Upper lobe of left lung (tissue), 6 donors: ENCODE measurements around the gene ACY1. TPM values are rescaled to one million over a fixed set of nuclear protein-coding genes. Genes with fewer than 3 reads are reported as not detected.

Experiments
- ATAC-seq, 2 donors: fragments of 200-7000 bp; cut with Tn5 transposase; one replicate each; pipeline ENCODE4 v1.9.1; 2022; ENCODE audit warnings: mild to moderate bottlenecking in 2 of 2, moderate library complexity in 2 of 2; ENCODE audit not compliant: low FRiP score in 2 of 2
- DNase-seq, 2 donors: peaks; one replicate each; pipeline ENCODE4 v3.0.0-alpha.2; 2019 to 2020
- H3K27ac ChIP-seq, 4 donors: fragments of 200-600 bp; sonication (generic); one replicate each; pipeline ENCODE4 v1.5.1; 2016 to 2019
- H3K27me3 ChIP-seq, 4 donors: fragments of 200-600 bp; sonication (generic); one replicate each; pipeline ENCODE4 v1.5.1; 2017 to 2019
- H3K36me3 ChIP-seq, 4 donors: fragments of 200-600 bp; sonication (generic); one replicate each; pipeline ENCODE4 v1.5.1; 2016 to 2019
- H3K4me1 ChIP-seq, 4 donors: fragments of 200-600 bp; sonication (generic); one replicate each; pipeline ENCODE4 v1.5.1; 2018 to 2019
- H3K4me3 ChIP-seq, 4 donors: fragments of 200-600 bp; sonication (generic); one replicate each; pipeline ENCODE4 v1.5.1; 2017 to 2019; ENCODE audit warnings: mild to moderate bottlenecking in 2 of 4, moderate library complexity in 1 of 4
- H3K9me3 ChIP-seq, 4 donors: fragments of 200-600 bp; sonication (generic); one replicate each; pipeline ENCODE4 v1.5.1; 2018 to 2019
- EP300 ChIP-seq, 4 donors: sonication (generic); formaldehyde crosslinking; IDR thresholded peaks; one replicate each; pipeline ENCODE4 v1.5.1; 2017; ENCODE audit warnings: antibody characterized with exemption in 4 of 4, control low read depth in 2 of 4
- POLR2A ChIP-seq, 4 donors: fragments of 450-650 bp; IDR thresholded peaks; one replicate each; pipeline ENCODE4 v1.5.1; 2016 to 2017; ENCODE audit warnings: antibody characterized with exemption in 4 of 4, mild to moderate bottlenecking in 2 of 4
- POLR2AphosphoS5 ChIP-seq, 2 donors: sonication (generic); formaldehyde crosslinking; IDR thresholded peaks; one replicate each; pipeline ENCODE4 v1.5.1; 2017; ENCODE audit warnings: antibody characterized with exemption in 2 of 2
- WGBS, 2 donors: methylation state at CpG; one replicate each; pipeline ENCODE4 v1.1.5; 2017 to 2018; 5-methylcytosine and 5-hydroxymethylcytosine counted together
- total RNA-seq, 6 donors: library from RNA; depleted of rRNA in 4 of 6; stranded (reverse); fragments of >200 nt in 4 of 6; gene quantifications; one replicate each; pipeline versions ENCODE4 v1.1.0 to v1.2.1, GENCODE V29; 2016 to 2021
- TF ChIP-seq, protein P1 (sequence below), 6 experiments: fragments of 450-650 bp in 4 of 6; fragments of 200-600 bp in 2 of 6; sonication (generic) in 2 of 6; IDR thresholded peaks; one replicate each; pipeline ENCODE4 v1.5.1; 2016 to 2019; ENCODE audit warnings: antibody characterized with exemption in 6 of 6
- donor health status: DM: no; HTN: no; CAD: no; lungs with moderate emphysema.
- donor health status: DM: no; HTN: yes; CAD: no; lungs with severe emphysema.

ACY1 gene
- total RNA-seq, 6 donors from 2014 or later, result 17.4 to 65.0 (median 35.9) TPM

- TF ChIP-seq, protein P1, sequence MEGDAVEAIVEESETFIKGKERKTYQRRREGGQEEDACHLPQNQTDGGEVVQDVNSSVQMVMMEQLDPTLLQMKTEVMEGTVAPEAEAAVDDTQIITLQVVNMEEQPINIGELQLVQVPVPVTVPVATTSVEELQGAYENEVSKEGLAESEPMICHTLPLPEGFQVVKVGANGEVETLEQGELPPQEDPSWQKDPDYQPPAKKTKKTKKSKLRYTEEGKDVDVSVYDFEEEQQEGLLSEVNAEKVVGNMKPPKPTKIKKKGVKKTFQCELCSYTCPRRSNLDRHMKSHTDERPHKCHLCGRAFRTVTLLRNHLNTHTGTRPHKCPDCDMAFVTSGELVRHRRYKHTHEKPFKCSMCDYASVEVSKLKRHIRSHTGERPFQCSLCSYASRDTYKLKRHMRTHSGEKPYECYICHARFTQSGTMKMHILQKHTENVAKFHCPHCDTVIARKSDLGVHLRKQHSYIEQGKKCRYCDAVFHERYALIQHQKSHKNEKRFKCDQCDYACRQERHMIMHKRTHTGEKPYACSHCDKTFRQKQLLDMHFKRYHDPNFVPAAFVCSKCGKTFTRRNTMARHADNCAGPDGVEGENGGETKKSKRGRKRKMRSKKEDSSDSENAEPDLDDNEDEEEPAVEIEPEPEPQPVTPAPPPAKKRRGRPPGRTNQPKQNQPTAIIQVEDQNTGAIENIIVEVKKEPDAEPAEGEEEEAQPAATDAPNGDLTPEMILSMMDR (IDR thresholded peaks at IDR 0.05), result no peak
- no peak for TF ChIP-seq POLR2A (IDR thresholded peaks at IDR 0.05)
- no peak for TF ChIP-seq POLR2AphosphoS5 (IDR thresholded peaks at IDR 0.05)
- no peak for TF ChIP-seq EP300 (IDR thresholded peaks at IDR 0.05)
- peaks cover 15 to 30% (median 21%) of the 10 kb centered on the region in 4 donors for H3K4me1 ChIP-seq
- ATAC-seq, result no peak
- no peak overlapping the region for H3K4me3 ChIP-seq
- no peaks in the 10 kb centered on the region for H3K27me3 ChIP-seq
- no peaks in the 10 kb centered on the region for H3K9me3 ChIP-seq
- no peaks in the 10 kb centered on the region for H3K36me3 ChIP-seq
- no peak for DNase-seq
- WGBS, 2 donors, result 87% methylated on average over 6 of the region's 6 CpGs; no CpG with 5 or more reads in 1 of the 2 donors
- peak overlapping the region in 2 of 4 donors; percentile 76 to 86 for H3K27ac ChIP-seq
These were observed 23.4 kb downstream of the ACY1 start for GRCh38 chr3:52006820-52007133.

- Histone ChIP-seq H3K27me3 (no peaks in the 10 kb centered on the region), H3K9me3 (no peaks in the 10 kb centered on the region), H3K4me1 (peaks cover 18 to 29% (median 23%) of the 10 kb centered on the region in 4 donors), H3K4me3 (no peak overlapping the region), H3K36me3 (no peaks in the 10 kb centered on the region), H3K27ac (peak overlapping the region in 2 of 4 donors; percentile 30 to 76)
- no peak for DNase-seq
- 68 to 69% methylated on average over 4 of the region's 4 CpGs for WGBS, 2 donors
- ATAC-seq, result no peak
- TF ChIP-seq POLR2A (IDR thresholded peaks at IDR 0.05) (no peak), EP300 (IDR thresholded peaks at IDR 0.05) (no peak), POLR2AphosphoS5 (IDR thresholded peaks at IDR 0.05) (no peak)
- TF ChIP-seq, protein P1 (IDR thresholded peaks at IDR 0.05), result no peak
These were observed 24.0 kb downstream of the ACY1 start for GRCh38 chr3:52007291-52007690.

DNA sequence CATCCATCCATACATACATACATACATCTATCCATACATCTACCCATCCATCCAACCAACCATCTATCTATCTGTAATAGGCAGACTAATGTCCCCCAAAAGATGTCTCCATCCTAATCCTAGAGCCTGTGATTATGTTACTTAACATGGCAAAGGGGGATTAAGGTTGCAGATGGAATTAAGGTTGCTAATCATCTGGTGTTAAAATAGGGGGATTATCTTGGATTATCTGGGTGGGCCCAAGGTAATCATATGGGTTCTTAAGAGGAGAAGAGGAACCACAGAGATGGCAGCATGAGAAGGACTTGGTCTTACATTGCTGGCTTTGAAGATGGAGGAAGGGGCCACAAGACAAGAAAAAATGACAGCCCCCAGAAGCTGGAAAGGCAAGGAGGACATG, 27.1 kb downstream of the ACY1 start:
- H3K4me3 ChIP-seq, result no peak overlapping the region
- H3K27me3 ChIP-seq, result no peaks in the 10 kb centered on the region
- H3K4me1 ChIP-seq, result peaks cover 17 to 32% (median 25%) of the 10 kb centered on the region in 4 donors
- TF ChIP-seq, protein P1 (IDR thresholded peaks at IDR 0.05), result no peak
- no peak for TF ChIP-seq EP300 (IDR thresholded peaks at IDR 0.05)
- no peak for TF ChIP-seq POLR2A (IDR thresholded peaks at IDR 0.05)
- TF ChIP-seq POLR2AphosphoS5 (IDR thresholded peaks at IDR 0.05), result no peak
- DNase-seq, result no peak
- H3K9me3 ChIP-seq, result no peaks in the 10 kb centered on the region
- H3K36me3 ChIP-seq, result no peaks in the 10 kb centered on the region
- no peak for ATAC-seq
- H3K27ac ChIP-seq, result no peak overlapping the region

GRCh38 chr3:52012699-52013098, 29.4 kb downstream of the ACY1 start:
- DNase-seq, result no peak
- H3K4me1 ChIP-seq, result peaks cover 8 to 30% (median 13%) of the 10 kb centered on the region in 4 donors
- ATAC-seq, result peak in 1 of 2 donors; percentile 5
- H3K9me3 ChIP-seq, result no peaks in the 10 kb centered on the region
- 38 to 63% methylated on average over 7 of the region's 7 CpGs for WGBS, 2 donors
- no peak overlapping the region for H3K4me3 ChIP-seq
- TF ChIP-seq EP300 (IDR thresholded peaks at IDR 0.05) (peak in 3 of 4 donors; percentile 65 to 98 (median 96)), POLR2A (IDR thresholded peaks at IDR 0.05) (no peak), POLR2AphosphoS5 (IDR thresholded peaks at IDR 0.05) (peak; percentile 95)
- TF ChIP-seq, protein P1 (IDR thresholded peaks at IDR 0.05), result no peak
- peak overlapping the region; percentile 2 to 85 (median 70) for H3K27ac ChIP-seq
- no peaks in the 10 kb centered on the region for H3K36me3 ChIP-seq
- H3K27me3 ChIP-seq, result no peaks in the 10 kb centered on the region
